Common myeloid progenitor, CD34-positive (primary cell): ENCODE measurements around the gene DAGLB.

Source experiments
- CTCF ChIA-PET: fragments of 350-600 bp; sonication (Branson Sonifier 250); formaldehyde crosslinking; loops from one replicate; lab custom pipeline; 2021; ENCODE audit warnings: antibody characterized with exemption; lab: Charles Lee
- POLR2A ChIA-PET: fragments of 350-600 bp; sonication (Branson Sonifier 250); formaldehyde crosslinking; loops from one replicate; lab custom pipeline; 2021; ENCODE audit warnings: antibody characterized with exemption; lab: Charles Lee
- DNase-seq, 3 donors: peaks; one replicate each; pipeline versions ENCODE4 v3.0.0 to v3.0.0-alpha.2; 2013
- H3K27ac ChIP-seq, 2 experiments: 1 replicate in 1 of 2; 2 replicates in 1 of 2; pipeline ENCODE4 v1.7.0; 2013; ENCODE audit warnings: inconsistent platforms in 2 of 2, low read length in 2 of 2, mild to moderate bottlenecking in 2 of 2, low read depth in 1 of 2, moderate library complexity in 1 of 2; ENCODE audit not compliant: severe bottlenecking in 2 of 2, insufficient read depth in 1 of 2, poor library complexity in 1 of 2
- H3K27me3 ChIP-seq, 5 experiments: replicated peaks in 2 of 5; 1 replicate in 3 of 5; 2 replicates in 2 of 5; pipeline versions ENCODE4 v1.6.1 to v1.7.0; 2013; ENCODE audit warnings: low read length in 4 of 5, mild to moderate bottlenecking in 2 of 5, moderate library complexity in 2 of 5, inconsistent platforms in 1 of 5; ENCODE audit not compliant: insufficient read depth in 5 of 5, control insufficient read depth in 4 of 5
- H3K36me3 ChIP-seq, 4 experiments: 1 replicate in 2 of 4; 2 replicates in 2 of 4; pipeline versions ENCODE4 v1.6.1 to v1.7.0; 2013; ENCODE audit warnings: low read length in 3 of 4, control low read depth in 1 of 4, mild to moderate bottlenecking in 1 of 4; ENCODE audit not compliant: control insufficient read depth in 4 of 4, insufficient read depth in 4 of 4
- H3K4me1 ChIP-seq, 4 experiments: 1 replicate in 3 of 4; 2 replicates in 1 of 4; pipeline versions ENCODE4 v1.6.1 to v1.7.1; 2013; ENCODE audit warnings: low read length in 3 of 4, mild to moderate bottlenecking in 3 of 4, control low read depth in 1 of 4, inconsistent platforms in 1 of 4, moderate library complexity in 1 of 4; ENCODE audit not compliant: control insufficient read depth in 4 of 4, insufficient read depth in 4 of 4; ENCODE audit errors: control extremely low read depth in 1 of 4
- H3K4me3 ChIP-seq, 7 experiments: 1 replicate in 4 of 7; 2 replicates in 3 of 7; pipeline versions ENCODE4 v1.5.1 to v1.7.0; 2013; ENCODE audit warnings: mild to moderate bottlenecking in 7 of 7, low read length in 6 of 7, moderate library complexity in 6 of 7, inconsistent platforms in 2 of 7, low read depth in 2 of 7, control low read depth in 1 of 7; ENCODE audit not compliant: insufficient read depth in 4 of 7, control insufficient read depth in 1 of 7; ENCODE audit errors: extremely low read depth in 1 of 7
- H3K9me3 ChIP-seq, 5 experiments: 1 replicate in 4 of 5; 2 replicates in 1 of 5; pipeline versions ENCODE4 v1.6.1 to v1.7.1; 2013; ENCODE audit warnings: low read length in 4 of 5, mild to moderate bottlenecking in 2 of 5, inconsistent platforms in 1 of 5, low read depth in 1 of 5, moderate library complexity in 1 of 5; ENCODE audit not compliant: control insufficient read depth in 4 of 5, insufficient read depth in 2 of 5; ENCODE audit errors: control extremely low read depth in 1 of 5
- WGBS: methylation state at CpG from one replicate; pipeline ENCODE4 v1.1.5; 2013; ENCODE audit not compliant: insufficient coverage; 5-methylcytosine and 5-hydroxymethylcytosine counted together

DAGLB gene

GRCh38 chr7:6489612-6490011 is 41.9 kb upstream of the DAGLB start:
- H3K27me3 ChIP-seq = no peaks in the 10 kb centered on the region
- H3K9me3 ChIP-seq = no peaks in the 10 kb centered on the region
- WGBS = 57% methylated on average over 1 of the region's 1 CpG
- ChIA-PET CTCF (no interaction called here), POLR2A (no interaction called here)
- peak in 2 of 3 donors; percentile 38 to 47 for DNase-seq
- peaks cover 0 to 1% (median 0%) of the 10 kb centered on the region in 4 experiments for H3K4me1 ChIP-seq
- H3K4me3 ChIP-seq = no peak overlapping the region
- no peaks in the 10 kb centered on the region for H3K36me3 ChIP-seq
- no peak overlapping the region for H3K27ac ChIP-seq

- Histone ChIP-seq H3K4me1 (peaks cover 2 to 15% (median 12%) of the 10 kb centered on the region in 4 experiments), H3K9me3 (no peaks in the 10 kb centered on the region), H3K36me3 (no peaks in the 10 kb centered on the region), H3K27ac (no peak overlapping the region), H3K27me3 (no peaks in the 10 kb centered on the region), H3K4me3 (no peak overlapping the region)
- 95% methylated on average over 3 of the region's 4 CpGs for WGBS
- no peak for DNase-seq
- ChIA-PET CTCF (no interaction called here), POLR2A (no interaction called here)
These were observed 39.4 kb upstream of the DAGLB start for GRCh38 chr7:6487184-6487545.

GRCh38 chr7:6486438-6487183 is 38.9 kb upstream of the DAGLB start:
- Histone ChIP-seq H3K9me3 (no peaks in the 10 kb centered on the region), H3K36me3 (no peaks in the 10 kb centered on the region), H3K27ac (no peak overlapping the region), H3K4me3 (no peak overlapping the region), H3K27me3 (no peaks in the 10 kb centered on the region), H3K4me1 (peaks cover 2 to 16% (median 12%) of the 10 kb centered on the region in 4 experiments)
- WGBS = 97% methylated on average over 16 of the region's 19 CpGs
- no peak for DNase-seq
- ChIA-PET POLR2A (no interaction called here), CTCF (no interaction called here)

GRCh38 chr7:6482743-6483119 is 35.0 kb upstream of the DAGLB start:
- WGBS = 24% methylated on average over 4 of the region's 6 CpGs
- H3K9me3 ChIP-seq = no peaks in the 10 kb centered on the region
- peaks cover 0 to 12% (median 3%) of the 10 kb centered on the region in 4 experiments for H3K36me3 ChIP-seq
- CTCF ChIA-PET = no interaction called here
- H3K27me3 ChIP-seq = no peaks in the 10 kb centered on the region
- DNase-seq = no peak
- peaks cover 2 to 18% (median 12%) of the 10 kb centered on the region in 4 experiments for H3K4me1 ChIP-seq
- peak overlapping the region; percentile 78 to 91 (median 87) for H3K4me3 ChIP-seq
- POLR2A ChIA-PET = no interaction called here
- H3K27ac ChIP-seq = peak overlapping the region in 1 of 2 experiments; percentile 82

GRCh38 chr7:6482307-6482706 is 34.6 kb upstream of the DAGLB start:
- H3K36me3 ChIP-seq = peaks cover 0 to 15% (median 3%) of the 10 kb centered on the region in 4 experiments
- DNase-seq = no peak
- H3K27me3 ChIP-seq = no peaks in the 10 kb centered on the region
- no peaks in the 10 kb centered on the region for H3K9me3 ChIP-seq
- H3K27ac ChIP-seq = peak overlapping the region in 1 of 2 experiments; percentile 82
- CTCF ChIA-PET = no interaction called here
- peak overlapping the region in 2 of 7 experiments; percentile 89 to 91 for H3K4me3 ChIP-seq
- peaks cover 2 to 18% (median 12%) of the 10 kb centered on the region in 4 experiments for H3K4me1 ChIP-seq
- WGBS = 91% methylated on average over 4 of the region's 4 CpGs
- POLR2A ChIA-PET = no interaction called here

- WGBS = 100% methylated on average over 4 of the region's 6 CpGs
- no peak for DNase-seq
- CTCF ChIA-PET = interaction anchor here (1.5 kb wide), 1 partner anchor 45 kb away, joined by 4 read pairs; no protein-coding TSS in a partner anchor
- peaks cover 0 to 19% (median 3%) of the 10 kb centered on the region in 4 experiments for H3K36me3 ChIP-seq
- no peak overlapping the region for H3K27ac ChIP-seq
- POLR2A ChIA-PET = no interaction called here
- no peaks in the 10 kb centered on the region for H3K9me3 ChIP-seq
- no peaks in the 10 kb centered on the region for H3K27me3 ChIP-seq
- H3K4me3 ChIP-seq = no peak overlapping the region
- H3K4me1 ChIP-seq = peaks cover 5 to 26% (median 20%) of the 10 kb centered on the region in 4 experiments
These were observed 33.7 kb upstream of the DAGLB start for GRCh38 chr7:6481445-6481844.

GRCh38 chr7:6480323-6480660 is 32.5 kb upstream of the DAGLB start:
- Histone ChIP-seq H3K4me3 (no peak overlapping the region), H3K9me3 (no peaks in the 10 kb centered on the region), H3K4me1 (peaks cover 10 to 34% (median 24%) of the 10 kb centered on the region in 4 experiments), H3K27ac (no peak overlapping the region), H3K36me3 (peaks cover 0 to 19% (median 3%) of the 10 kb centered on the region in 4 experiments), H3K27me3 (no peaks in the 10 kb centered on the region)
- CTCF ChIA-PET = interaction anchor here (0.6 to 1.5 kb wide), 2 partner anchors 29 to 44 kb away, joined by 3 to 4 read pairs; no protein-coding TSS in a partner anchor
- no peak for DNase-seq
- 89% methylated on average over 3 of the region's 5 CpGs for WGBS
- POLR2A ChIA-PET = no interaction called here
